PC-3 (cell line): ENCODE data around the gene RHOG. TPM values are rescaled to one million over a fixed set of nuclear protein-coding genes. Genes with fewer than 3 reads are reported as not detected.
A peak's percentile ranks its signal among the peaks of the same experiment; 100 is the strongest.

Experiments used
- ATAC-seq: fragments of 200-7000 bp; cut with Tn5 transposase; 2 replicates; pipeline ENCODE4 v1.9.1; 2020; ENCODE audit warnings: mild to moderate bottlenecking, moderate library complexity
- BruUV-seq: library from RNA; stranded (reverse); fragments of 400-500 nt; replicated peaks from 2 replicates; lab custom pipeline; 2021; lab: Mats Ljungman, UMichigan
- CTCF ChIA-PET: fragments of 300-600 bp; sonication (Branson Sonifier 250); formaldehyde crosslinking; loops from one replicate; lab custom pipeline; 2022; ENCODE audit warnings: antibody characterized with exemption; lab: Charles Lee
- POLR2A ChIA-PET: fragments of 300-600 bp; sonication (Branson Sonifier 250); formaldehyde crosslinking; loops from one replicate; lab custom pipeline; 2022; ENCODE audit warnings: antibody characterized with exemption; ENCODE audit not compliant: unreplicated experiment; lab: Charles Lee
- DNase-seq: peaks from one replicate; pipeline ENCODE4 v3.0.0-alpha.2; 2015
- H2AFZ ChIP-seq: fragments of 300-600 bp; sonication (generic); 2 replicates; pipeline ENCODE4 v1.6.0; 2016; ENCODE audit warnings: antibody characterized with exemption, low read length
- H3F3A ChIP-seq: fragments of 300-600 bp; sonication (generic); one replicate; pipeline ENCODE4 v1.6.0; 2017; ENCODE audit warnings: antibody characterized with exemption, low read length, control low read depth, mild to moderate bottlenecking; ENCODE audit not compliant: unreplicated experiment
- H3K27ac ChIP-seq: fragments of 300-600 bp; sonication (generic); 2 replicates; pipeline ENCODE4 v1.5.1; 2016; ENCODE audit warnings: mild to moderate bottlenecking, low read length
- H3K27me3 ChIP-seq: fragments of 300-600 bp; sonication (generic); 2 replicates; pipeline ENCODE4 v1.6.1; 2016; ENCODE audit warnings: low read length, mixed read lengths
- H3K36me3 ChIP-seq: fragments of 300-600 bp; sonication (generic); 2 replicates; pipeline ENCODE4 v1.6.1; 2016; ENCODE audit warnings: low read depth, mixed run types, low read length, mixed read lengths
- H3K4me1 ChIP-seq: fragments of 300-600 bp; sonication (generic); 2 replicates; pipeline ENCODE4 v1.5.1; 2016; ENCODE audit warnings: low read length; ENCODE audit not compliant: insufficient read depth
- H3K4me2 ChIP-seq: fragments of 300-600 bp; sonication (generic); 2 replicates; pipeline ENCODE4 v1.6.0; 2016; ENCODE audit warnings: low read length
- H3K4me3 ChIP-seq: fragments of 300-600 bp; sonication (generic); 2 replicates; pipeline ENCODE4 v1.5.1; 2016; ENCODE audit warnings: mild to moderate bottlenecking, low read length, mixed read lengths
- H3K79me2 ChIP-seq: fragments of 300-600 bp; sonication (generic); 2 replicates; pipeline ENCODE4 v1.6.1; 2017; ENCODE audit warnings: low read length, mixed read lengths
- H3K9ac ChIP-seq: fragments of 300-600 bp; sonication (generic); 2 replicates; pipeline ENCODE4 v1.6.0; 2016; ENCODE audit warnings: mild to moderate bottlenecking, low read length
- H3K9me2 ChIP-seq: fragments of 300-600 bp; sonication (generic); replicated peaks from 2 replicates; pipeline ENCODE4 v1.6.1; 2016; ENCODE audit warnings: mixed run types, low read length, mixed read lengths
- H3K9me3 ChIP-seq: fragments of 300-600 bp; sonication (generic); 2 replicates; pipeline ENCODE4 v1.6.1; 2016; ENCODE audit warnings: low read length, mixed read lengths
- H4K20me1 ChIP-seq: fragments of 300-600 bp; sonication (generic); 2 replicates; pipeline ENCODE4 v1.6.1; 2016; ENCODE audit warnings: low read length, mixed read lengths
- EZH2 ChIP-seq: fragments of 300-600 bp; sonication (generic); IDR thresholded peaks from one replicate; pipeline ENCODE4 v1.6.1; 2017; ENCODE audit warnings: antibody characterized with exemption, mild to moderate bottlenecking, low read length; ENCODE audit not compliant: unreplicated experiment
- EZH2phosphoT487 ChIP-seq: fragments of 300-600 bp; sonication (generic); IDR thresholded peaks from 2 replicates; pipeline ENCODE4 v1.6.1; 2018; ENCODE audit warnings: mild to moderate bottlenecking, antibody characterized with exemption, low read length, borderline replicate concordance
- intact Hi-C: fragments of 100-400 bp; cut with micrococcal nuclease; formaldehyde crosslinking; loops from 2 replicates; pipeline ENCODE4 v1.9.0; 2023
- total RNA-seq: library from RNA; depleted of rRNA; stranded (reverse); fragments of >200 nt; gene quantifications from 2 replicates; pipeline ENCODE4 v1.2.3, GENCODE V29; 2014
- TF ChIP-seq, protein P1 (sequence below): fragments of 300-600 bp; sonication (generic); conservative IDR thresholded peaks from 2 replicates; pipeline ENCODE4 v1.5.1; 2017; ENCODE audit warnings: antibody characterized with exemption, low read depth, mild to moderate bottlenecking, low read length

Gene RHOG
- total RNA-seq, 1 experiment from 2014 or later: 31.2 TPM

DNA sequence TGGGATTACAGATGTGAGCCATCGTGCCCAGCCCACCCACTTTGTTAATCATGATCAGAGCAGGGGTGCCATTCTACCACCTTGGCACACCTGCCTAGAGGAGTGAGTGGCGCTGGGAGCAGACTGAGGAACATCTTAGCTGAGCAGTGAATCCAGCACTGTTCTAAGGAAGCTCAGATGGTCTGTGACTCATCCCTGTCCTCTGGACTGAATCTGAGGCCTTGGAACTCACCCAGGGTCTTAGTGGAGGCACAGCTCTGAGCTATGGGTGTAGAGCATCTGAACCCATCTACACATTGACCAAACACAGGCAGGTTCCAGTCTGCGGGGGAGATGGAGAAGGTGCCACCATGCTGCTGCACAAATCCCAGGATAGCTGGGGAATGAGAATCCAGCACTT is 17.5 kb downstream of the RHOG start:
- Histone ChIP-seq H3K4me1 (no peaks in the 10 kb centered on the region), H3K4me3 (no peak overlapping the region), H2AFZ (no peak overlapping the region), H3K4me2 (no peak overlapping the region), H3F3A (no peaks in the 10 kb centered on the region), H3K9ac (no peak overlapping the region), H3K9me3 (no peaks in the 10 kb centered on the region), H3K27ac (no peak overlapping the region), H3K79me2 (no peaks in the 10 kb centered on the region), H3K36me3 (no peaks in the 10 kb centered on the region; the same call in 1 of the 2 replicates), H3K27me3 (no peaks in the 10 kb centered on the region), H4K20me1 (no peaks in the 10 kb centered on the region), H3K9me2 (no peaks in the 10 kb centered on the region)
- ATAC-seq: peak; percentile 82
- TF ChIP-seq EZH2phosphoT487 (no peak), EZH2 (no peak)
- TF ChIP-seq, protein P1, sequence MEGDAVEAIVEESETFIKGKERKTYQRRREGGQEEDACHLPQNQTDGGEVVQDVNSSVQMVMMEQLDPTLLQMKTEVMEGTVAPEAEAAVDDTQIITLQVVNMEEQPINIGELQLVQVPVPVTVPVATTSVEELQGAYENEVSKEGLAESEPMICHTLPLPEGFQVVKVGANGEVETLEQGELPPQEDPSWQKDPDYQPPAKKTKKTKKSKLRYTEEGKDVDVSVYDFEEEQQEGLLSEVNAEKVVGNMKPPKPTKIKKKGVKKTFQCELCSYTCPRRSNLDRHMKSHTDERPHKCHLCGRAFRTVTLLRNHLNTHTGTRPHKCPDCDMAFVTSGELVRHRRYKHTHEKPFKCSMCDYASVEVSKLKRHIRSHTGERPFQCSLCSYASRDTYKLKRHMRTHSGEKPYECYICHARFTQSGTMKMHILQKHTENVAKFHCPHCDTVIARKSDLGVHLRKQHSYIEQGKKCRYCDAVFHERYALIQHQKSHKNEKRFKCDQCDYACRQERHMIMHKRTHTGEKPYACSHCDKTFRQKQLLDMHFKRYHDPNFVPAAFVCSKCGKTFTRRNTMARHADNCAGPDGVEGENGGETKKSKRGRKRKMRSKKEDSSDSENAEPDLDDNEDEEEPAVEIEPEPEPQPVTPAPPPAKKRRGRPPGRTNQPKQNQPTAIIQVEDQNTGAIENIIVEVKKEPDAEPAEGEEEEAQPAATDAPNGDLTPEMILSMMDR: no peak
- POLR2A ChIA-PET: interaction anchor here (0.5 kb wide), 1 partner anchor 17 kb away, joined by 4 read pairs; the partner anchor contains the start of gene RHOG
- peak; percentile 39 for DNase-seq
- intact Hi-C loops: no loop called here
- no TSS peak for BruUV-seq
- CTCF ChIA-PET: no interaction called here

DNA sequence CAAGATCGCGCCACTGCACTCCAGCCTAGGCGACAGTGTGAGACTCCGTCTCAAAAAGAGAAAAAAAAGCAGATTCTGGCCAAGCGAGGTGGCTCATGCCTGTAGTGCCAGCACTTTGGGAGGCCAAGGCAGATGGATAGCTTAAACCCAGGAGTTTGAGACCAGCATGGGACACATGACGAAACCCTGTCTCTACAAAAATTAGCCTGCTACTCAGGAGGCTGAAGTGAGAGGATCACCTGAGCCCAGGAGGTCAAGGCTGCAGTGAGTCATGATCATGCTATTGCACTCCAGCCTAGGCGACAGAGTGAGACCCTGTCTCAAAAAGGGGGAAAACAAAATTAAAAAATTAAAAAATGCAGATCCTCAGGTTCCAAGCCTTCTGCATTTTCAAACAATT is 18.4 kb downstream of the RHOG start:
- CTCF ChIA-PET: interaction anchor here (0.6 kb wide), 1 partner anchor 140 kb away, joined by 4 read pairs; no protein-coding TSS in a partner anchor
- no peaks in the 10 kb centered on the region for H3K4me1 ChIP-seq
- POLR2A ChIA-PET: no interaction called here
- no peaks in the 10 kb centered on the region for H4K20me1 ChIP-seq
- H3K4me3 ChIP-seq: no peak overlapping the region
- no TSS peak for BruUV-seq
- H3K9me2 ChIP-seq: no peaks in the 10 kb centered on the region
- no peak overlapping the region for H3K4me2 ChIP-seq
- no peaks in the 10 kb centered on the region for H3K9me3 ChIP-seq
- no peaks in the 10 kb centered on the region for H3K27me3 ChIP-seq
- no peaks in the 10 kb centered on the region; the same call in 1 of the 2 replicates for H3K36me3 ChIP-seq
- no peaks in the 10 kb centered on the region for H3F3A ChIP-seq
- H3K79me2 ChIP-seq: no peaks in the 10 kb centered on the region
- no peak overlapping the region for H3K9ac ChIP-seq
- ATAC-seq (no peak), DNase-seq (no peak)
- no peak overlapping the region for H2AFZ ChIP-seq
- no peak overlapping the region for H3K27ac ChIP-seq
- TF ChIP-seq EZH2 (no peak), EZH2phosphoT487 (no peak)
- TF ChIP-seq, protein P1: no peak
- intact Hi-C loops: no loop called here

DNA sequence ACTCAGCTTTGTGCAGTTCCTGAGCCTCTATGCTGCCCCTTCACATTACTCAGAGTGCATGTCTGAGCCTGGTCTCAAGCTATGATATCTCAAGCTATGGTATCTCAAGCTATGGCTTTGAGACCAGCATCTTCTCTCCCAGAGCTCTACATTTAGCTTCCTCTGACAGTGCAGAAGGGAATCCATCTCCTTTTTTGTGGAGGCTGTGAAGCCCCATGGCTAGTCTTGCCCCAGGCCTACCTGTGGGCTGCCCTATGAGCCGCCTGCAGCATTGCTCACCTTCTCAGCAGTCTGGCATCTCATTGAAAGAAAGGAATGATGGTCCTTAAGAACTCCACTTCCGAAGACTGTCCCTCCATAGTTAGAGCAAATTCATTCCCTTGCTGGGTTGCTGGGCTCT is 19.8 kb downstream of the RHOG start:
- Histone ChIP-seq H2AFZ (no peak overlapping the region), H3F3A (no peaks in the 10 kb centered on the region), H3K9me2 (no peaks in the 10 kb centered on the region), H3K4me3 (no peak overlapping the region), H3K4me2 (no peak overlapping the region), H3K9me3 (no peaks in the 10 kb centered on the region), H3K36me3 (no peaks in the 10 kb centered on the region; the same call in 1 of the 2 replicates), H3K27ac (no peak overlapping the region), H4K20me1 (no peaks in the 10 kb centered on the region), H3K4me1 (no peaks in the 10 kb centered on the region), H3K27me3 (no peaks in the 10 kb centered on the region), H3K79me2 (no peaks in the 10 kb centered on the region), H3K9ac (no peak overlapping the region)
- TF ChIP-seq EZH2: no peak
- TF ChIP-seq EZH2phosphoT487: no peak
- TF ChIP-seq, protein P1: no peak
- no TSS peak for BruUV-seq
- no peak for ATAC-seq
- ChIA-PET CTCF (no interaction called here), POLR2A (no interaction called here)
- DNase-seq: no peak
- intact Hi-C loops: no loop called here
